ENCODE measurements around the gene MCTP1.
A peak's percentile ranks its signal among the peaks of the same experiment; 100 is the strongest.

The MCTP1 gene

GRCh38 chr5:94694671-94695070 lies 590.2 kb downstream of the MCTP1 start:
- TF ChIP-seq EZH2phosphoT487 (IDR thresholded peaks at IDR 0.05; ENCODE audit: borderline replicate concordance, low read length) (no peak), CTCF (IDR thresholded peaks at IDR 0.05; ENCODE audit: low read depth, low read length, poor library complexity, severe bottlenecking) (no peak)
- no peaks in the 10 kb centered on the region for H4K20me1 ChIP-seq (ENCODE audit: control insufficient read depth, insufficient read depth, low read depth, low read length)

GRCh38 chr5:94693845-94694370 lies 591.0 kb downstream of the MCTP1 start:
- H3K27ac ChIP-seq (ENCODE audit: low read depth, low read length), result no peak overlapping the region
- no peaks in the 10 kb centered on the region for H3K9me2 ChIP-seq (replicated peaks; ENCODE audit: control insufficient read depth, low read length)
- H3F3A ChIP-seq (ENCODE audit: control insufficient read depth, insufficient read depth), result peaks cover 4% of the 10 kb centered on the region; the same call in 1 of the 2 replicates
- peaks cover 44% of the 10 kb centered on the region for H3K36me3 ChIP-seq (ENCODE audit: control insufficient read depth, low read length)
- H3K27me3 ChIP-seq (ENCODE audit: control insufficient read depth, low read length), result no peaks in the 10 kb centered on the region
- no peak overlapping the region for H3K4me3 ChIP-seq (ENCODE audit: low read length)
- H3K4me2 ChIP-seq (ENCODE audit: low read length), result no peak overlapping the region
- TF ChIP-seq EZH2phosphoT487 (IDR thresholded peaks at IDR 0.05; ENCODE audit: borderline replicate concordance, low read length) (no peak), CTCF (IDR thresholded peaks at IDR 0.05; ENCODE audit: low read depth, low read length, poor library complexity, severe bottlenecking) (no peak)
- no peaks in the 10 kb centered on the region for H3K79me2 ChIP-seq (ENCODE audit: control insufficient read depth, low read length)
- H3K9me3 ChIP-seq (ENCODE audit: control insufficient read depth, insufficient read depth, low read length), result no peaks in the 10 kb centered on the region
- H3K4me1 ChIP-seq (ENCODE audit: control insufficient read depth, low read length), result no peaks in the 10 kb centered on the region
- H4K20me1 ChIP-seq (ENCODE audit: control insufficient read depth, insufficient read depth, low read depth, low read length), result no peaks in the 10 kb centered on the region

More at GRCh38 chr5:94694671-94695070, 590.2 kb downstream of the MCTP1 start:
- H3K4me3 ChIP-seq (ENCODE audit: low read length), result no peak overlapping the region
- peaks cover 37% of the 10 kb centered on the region for H3K36me3 ChIP-seq (ENCODE audit: control insufficient read depth, low read length)
- no peak overlapping the region for H3K4me2 ChIP-seq (ENCODE audit: low read length)
- H3K9me2 ChIP-seq (replicated peaks; ENCODE audit: control insufficient read depth, low read length), result no peaks in the 10 kb centered on the region
- no peaks in the 10 kb centered on the region for H3K4me1 ChIP-seq (ENCODE audit: control insufficient read depth, low read length)
- no peak overlapping the region for H3K27ac ChIP-seq (ENCODE audit: low read depth, low read length)
- H3K79me2 ChIP-seq (ENCODE audit: control insufficient read depth, low read length), result no peaks in the 10 kb centered on the region
- peaks cover 4% of the 10 kb centered on the region; the same call in 1 of the 2 replicates for H3F3A ChIP-seq (ENCODE audit: control insufficient read depth, insufficient read depth)
- no peaks in the 10 kb centered on the region for H3K9me3 ChIP-seq (ENCODE audit: control insufficient read depth, insufficient read depth, low read length)
- H3K27me3 ChIP-seq (ENCODE audit: control insufficient read depth, low read length), result no peaks in the 10 kb centered on the region

- no peak overlapping the region for H3K4me3 ChIP-seq (ENCODE audit: low read length)
- no peak overlapping the region for H3K4me2 ChIP-seq (ENCODE audit: low read length)
- H3K36me3 ChIP-seq (ENCODE audit: control insufficient read depth, low read length), result peaks cover 50% of the 10 kb centered on the region
These were observed 591.7 kb downstream of the MCTP1 start for GRCh38 chr5:94693043-94693822.

More at GRCh38 chr5:94693043-94693822, 591.7 kb downstream of the MCTP1 start:
- Histone ChIP-seq H3K27ac (ENCODE audit: low read depth, low read length) (no peak overlapping the region), H3K79me2 (ENCODE audit: control insufficient read depth, low read length) (no peaks in the 10 kb centered on the region), H4K20me1 (ENCODE audit: control insufficient read depth, insufficient read depth, low read depth, low read length) (no peaks in the 10 kb centered on the region), H3F3A (ENCODE audit: control insufficient read depth, insufficient read depth) (peaks cover 4% of the 10 kb centered on the region; the same call in 1 of the 2 replicates), H3K9me3 (ENCODE audit: control insufficient read depth, insufficient read depth, low read length) (no peaks in the 10 kb centered on the region), H3K4me1 (ENCODE audit: control insufficient read depth, low read length) (no peaks in the 10 kb centered on the region), H3K27me3 (ENCODE audit: control insufficient read depth, low read length) (no peaks in the 10 kb centered on the region), H3K9me2 (replicated peaks; ENCODE audit: control insufficient read depth, low read length) (no peaks in the 10 kb centered on the region)
- TF ChIP-seq CTCF (IDR thresholded peaks at IDR 0.05; ENCODE audit: low read depth, low read length, poor library complexity, severe bottlenecking) (peak; percentile 46), EZH2phosphoT487 (IDR thresholded peaks at IDR 0.05; ENCODE audit: borderline replicate concordance, low read length) (no peak)
